ENCODE measurements around the gene LCN10. TPM values are rescaled to one million over a fixed set of nuclear protein-coding genes. Genes with fewer than 3 reads are reported as not detected.

The LCN10 gene
- total RNA-seq, 2 experiments from 2014 or later = 1.2 to 1.5 TPM

- CTCF ChIA-PET = interaction anchor here (0.9 to 1.7 kb wide), 3 partner anchors 27 to 162 kb away, joined by 3 to 13 read pairs (median 3); no protein-coding TSS in a partner anchor
- Mint-ChIP-seq H3K36me3 (no peaks in the 10 kb centered on the region), H3K4me1 (ENCODE audit: low read depth) (peaks cover 18% of the 10 kb centered on the region), H3K27ac (peak overlapping the region; percentile 86), H3K27me3 (peaks cover 23% of the 10 kb centered on the region), H3K4me3 (peak overlapping the region; percentile 71), H3K9me3 (no peaks in the 10 kb centered on the region)
- intact Hi-C loops (cut with micrococcal nuclease) = loop anchor here (2.0 to 10.0 kb wide), 2 partner anchors 28 to 54 kb away; partner anchors contain the start of gene LCN8
- POLR2A ChIA-PET = interaction anchor here (0.6 to 1.7 kb wide), 3 partner anchors 26 to 162 kb away, joined by 3 to 9 read pairs (median 6); no protein-coding TSS in a partner anchor
- peak; percentile 90 for DNase-seq
Measured at GRCh38 chr9:136700959-136701667, 41.6 kb downstream of the LCN10 start.

DNA sequence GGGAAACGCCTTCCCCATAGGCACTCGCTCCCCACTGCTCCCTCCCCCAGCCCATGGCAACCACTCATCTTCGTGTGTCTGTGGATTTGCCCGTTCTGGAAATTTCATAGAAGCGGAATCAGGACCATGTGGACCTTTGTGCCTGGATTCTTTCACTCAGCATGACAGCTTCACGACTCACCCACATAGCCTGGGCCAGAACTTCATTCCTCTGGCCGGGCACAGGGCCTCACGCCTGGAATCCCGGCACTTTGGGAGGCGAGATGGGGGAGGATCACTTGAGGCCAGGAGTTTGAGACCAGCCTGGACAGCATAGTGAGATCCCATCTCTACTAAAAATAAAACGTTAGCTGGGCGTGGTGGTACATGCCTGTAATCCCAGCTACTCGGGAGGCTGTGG lies 42.4 kb downstream of the LCN10 start:
- no peaks in the 10 kb centered on the region for H3K36me3 Mint-ChIP-seq
- H3K9me3 Mint-ChIP-seq = no peaks in the 10 kb centered on the region
- peaks cover 18% of the 10 kb centered on the region for H3K4me1 Mint-ChIP-seq (ENCODE audit: low read depth)
- no peak overlapping the region for H3K4me3 Mint-ChIP-seq
- ChIA-PET POLR2A (interaction anchor here (0.6 to 1.7 kb wide), 2 partner anchors 28 to 161 kb away, joined by 3 to 9 read pairs; no protein-coding TSS in a partner anchor), CTCF (interaction anchor here (0.7 to 1.7 kb wide), 4 partner anchors 28 to 178 kb away, joined by 3 to 13 read pairs (median 4); no protein-coding TSS in a partner anchor)
- DNase-seq = no peak
- intact Hi-C loops (cut with micrococcal nuclease) = loop anchor here (2.0 to 10.0 kb wide), 2 partner anchors 28 to 54 kb away; partner anchors contain the start of gene LCN8
- peak overlapping the region; percentile 58 for H3K27ac Mint-ChIP-seq
- peaks cover 21% of the 10 kb centered on the region for H3K27me3 Mint-ChIP-seq

DNA sequence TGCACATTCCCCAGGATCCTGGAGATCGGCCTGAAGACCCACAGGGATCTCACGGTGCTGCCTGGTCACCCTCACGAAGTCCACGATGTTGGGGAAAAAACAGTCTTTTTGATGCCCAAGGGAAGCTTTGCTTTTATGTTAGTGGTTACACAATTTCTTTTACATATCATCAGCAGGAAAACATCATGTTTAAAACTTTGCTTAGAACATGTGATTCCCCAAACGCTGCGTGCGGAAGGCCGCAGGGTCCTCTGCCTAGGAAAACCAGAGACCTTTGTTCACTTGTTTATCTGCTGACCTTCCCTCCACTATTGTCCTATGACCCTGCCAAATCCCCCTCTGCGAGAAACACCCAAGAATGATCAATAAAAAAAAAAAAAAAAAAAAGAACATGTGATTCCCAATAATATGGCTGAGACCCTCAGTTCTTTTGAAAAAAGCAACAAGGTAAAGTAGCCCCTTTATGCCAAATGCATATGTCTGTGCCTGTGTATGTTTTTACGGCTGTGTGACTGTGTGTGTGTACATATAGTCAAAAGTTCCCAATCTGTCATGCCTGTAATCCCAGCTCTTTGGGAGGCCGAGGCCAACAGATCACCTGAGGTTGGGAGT lies 44.0 kb downstream of the LCN10 start:
- POLR2A ChIA-PET = no interaction called here
- Mint-ChIP-seq H3K4me1 (ENCODE audit: low read depth) (peaks cover 18% of the 10 kb centered on the region), H3K9me3 (no peaks in the 10 kb centered on the region), H3K27me3 (peaks cover 19% of the 10 kb centered on the region), H3K27ac (no peak overlapping the region), H3K36me3 (no peaks in the 10 kb centered on the region), H3K4me3 (no peak overlapping the region)
- CTCF ChIA-PET = interaction anchor here (1.4 to 1.9 kb wide), 2 partner anchors 26 to 29 kb away, joined by 4 to 6 read pairs; no protein-coding TSS in a partner anchor
- intact Hi-C loops (cut with micrococcal nuclease) = no loop called here
- no peak for DNase-seq

DNA sequence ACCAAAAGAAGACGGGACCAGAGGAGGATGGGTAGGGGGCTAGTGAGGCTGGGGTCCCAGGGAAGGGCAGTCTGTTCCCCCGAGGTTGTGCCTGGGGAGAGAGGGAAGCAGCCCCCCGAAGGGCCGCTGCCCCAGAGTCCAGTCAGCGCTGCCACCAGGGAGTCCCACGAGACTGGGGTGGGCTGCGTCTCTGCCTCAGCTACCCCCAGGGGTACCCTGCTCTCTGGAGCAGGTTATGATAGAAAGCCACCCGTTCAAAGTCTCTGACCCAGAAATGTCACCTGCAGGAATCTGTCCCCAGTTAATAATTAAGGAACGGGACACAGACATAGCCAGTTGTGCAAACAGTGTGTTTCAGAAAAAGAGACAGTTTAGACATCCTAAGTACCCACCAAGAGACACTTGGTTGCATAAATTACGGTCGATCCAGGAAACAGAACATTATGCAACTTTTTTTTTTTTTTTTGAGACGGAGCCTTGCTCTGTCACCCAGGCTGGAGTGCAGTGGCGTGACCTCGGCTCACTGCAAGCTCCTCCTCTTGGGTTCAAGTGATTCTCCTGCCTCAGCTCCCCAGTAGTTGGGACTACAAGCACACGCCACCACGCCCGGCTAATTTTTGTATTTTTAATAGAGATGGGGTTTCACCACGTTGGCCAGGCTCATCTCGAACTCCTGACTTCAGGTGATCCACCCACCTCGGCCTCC lies 44.8 kb downstream of the LCN10 start:
- peaks cover 18% of the 10 kb centered on the region for H3K4me1 Mint-ChIP-seq (ENCODE audit: low read depth)
- no peaks in the 10 kb centered on the region for H3K36me3 Mint-ChIP-seq
- H3K27ac Mint-ChIP-seq = no peak overlapping the region
- ChIA-PET CTCF (interaction anchor here (1.0 to 1.9 kb wide), 2 partner anchors 26 to 27 kb away, joined by 3 to 6 read pairs; no protein-coding TSS in a partner anchor), POLR2A (interaction anchor here (1.1 kb wide), 1 partner anchor 12 kb away, joined by 3 read pairs; no protein-coding TSS in a partner anchor)
- DNase-seq = no peak
- intact Hi-C loops (cut with micrococcal nuclease) = no loop called here
- no peaks in the 10 kb centered on the region for H3K9me3 Mint-ChIP-seq
- H3K4me3 Mint-ChIP-seq = no peak overlapping the region
- H3K27me3 Mint-ChIP-seq = peaks cover 23% of the 10 kb centered on the region

- Mint-ChIP-seq H3K36me3 (no peaks in the 10 kb centered on the region), H3K4me3 (no peak overlapping the region), H3K4me1 (ENCODE audit: low read depth) (peaks cover 18% of the 10 kb centered on the region), H3K27me3 (peaks cover 25% of the 10 kb centered on the region), H3K27ac (no peak overlapping the region), H3K9me3 (no peaks in the 10 kb centered on the region)
- ChIA-PET POLR2A (interaction anchor here (1.1 kb wide), 1 partner anchor 11 kb away, joined by 3 read pairs; no protein-coding TSS in a partner anchor), CTCF (interaction anchor here (1.0 kb wide), 1 partner anchor 26 kb away, joined by 3 read pairs; no protein-coding TSS in a partner anchor)
- intact Hi-C loops (cut with micrococcal nuclease) = no loop called here
- no peak for DNase-seq
Measured at GRCh38 chr9:136697146-136697820, 45.5 kb downstream of the LCN10 start.

- H3K4me3 Mint-ChIP-seq = no peak overlapping the region
- ChIA-PET CTCF (no interaction called here), POLR2A (interaction anchor here (1.1 kb wide), 1 partner anchor 10 kb away, joined by 3 read pairs; no protein-coding TSS in a partner anchor)
- H3K36me3 Mint-ChIP-seq = no peaks in the 10 kb centered on the region
- no peak overlapping the region for H3K27ac Mint-ChIP-seq
- peaks cover 25% of the 10 kb centered on the region for H3K27me3 Mint-ChIP-seq
- intact Hi-C loops (cut with micrococcal nuclease) = no loop called here
- H3K9me3 Mint-ChIP-seq = no peaks in the 10 kb centered on the region
- no peak for DNase-seq
- H3K4me1 Mint-ChIP-seq (ENCODE audit: low read depth) = peaks cover 14% of the 10 kb centered on the region
Measured at GRCh38 chr9:136696502-136696901, 46.2 kb downstream of the LCN10 start.

DNA sequence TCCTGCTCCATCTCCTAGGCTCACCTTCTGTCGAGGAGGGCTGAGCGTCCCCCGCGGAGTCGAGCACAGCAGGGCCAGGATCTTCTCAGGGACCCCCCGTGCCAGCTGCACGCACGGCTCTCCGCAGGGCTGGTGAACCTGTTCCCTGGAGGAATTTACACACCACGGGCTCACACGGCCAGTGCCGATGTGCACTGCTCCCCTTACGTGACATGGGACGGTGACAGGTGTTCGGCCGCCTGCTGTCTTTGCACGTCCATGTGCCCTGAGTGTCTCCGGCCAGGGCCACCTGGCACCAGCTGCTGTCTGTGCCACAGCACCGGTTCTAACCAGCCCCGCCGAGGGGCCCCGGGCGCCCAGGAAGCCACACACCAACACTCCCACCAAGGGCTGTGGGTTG lies 46.8 kb downstream of the LCN10 start:
- ChIA-PET POLR2A (no interaction called here), CTCF (interaction anchor here (0.9 to 1.2 kb wide), 2 partner anchors 23 to 208 kb away, joined by 3 read pairs; no protein-coding TSS in a partner anchor)
- Mint-ChIP-seq H3K27me3 (peaks cover 25% of the 10 kb centered on the region), H3K4me3 (no peak overlapping the region), H3K4me1 (ENCODE audit: low read depth) (peaks cover 9% of the 10 kb centered on the region), H3K36me3 (no peaks in the 10 kb centered on the region), H3K9me3 (no peaks in the 10 kb centered on the region), H3K27ac (no peak overlapping the region)
- no peak for DNase-seq
- intact Hi-C loops (cut with micrococcal nuclease) = no loop called here

DNA sequence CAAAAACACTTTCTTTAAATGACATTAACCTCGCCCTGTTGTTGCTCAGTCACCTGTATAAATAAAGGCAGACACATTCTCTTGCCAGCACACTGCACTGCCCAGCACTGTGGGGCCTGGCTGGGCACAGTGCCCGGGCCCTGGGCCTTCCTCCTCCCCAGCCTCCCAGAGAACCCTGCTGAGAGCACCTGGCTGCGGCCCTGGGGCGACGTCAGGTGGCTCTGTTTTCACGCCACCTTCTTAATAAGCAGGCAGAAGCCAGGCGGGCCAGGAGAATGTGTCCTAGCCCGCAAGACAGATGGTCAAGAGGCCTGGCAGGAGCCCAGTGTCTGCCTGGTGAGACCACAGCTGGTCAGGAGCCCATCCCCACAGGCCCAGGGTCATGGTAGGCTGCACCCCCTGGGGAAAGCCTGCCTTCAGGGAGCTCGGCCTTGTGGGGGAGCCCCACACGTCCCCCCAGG lies 47.3 kb downstream of the LCN10 start:
- POLR2A ChIA-PET = no interaction called here
- no peak for DNase-seq
- Mint-ChIP-seq H3K27me3 (peaks cover 25% of the 10 kb centered on the region), H3K36me3 (no peaks in the 10 kb centered on the region), H3K9me3 (no peaks in the 10 kb centered on the region), H3K4me1 (ENCODE audit: low read depth) (peaks cover 4% of the 10 kb centered on the region), H3K4me3 (no peak overlapping the region), H3K27ac (no peak overlapping the region)
- intact Hi-C loops (cut with micrococcal nuclease) = no loop called here
- CTCF ChIA-PET = interaction anchor here (0.9 to 1.2 kb wide), 2 partner anchors 23 to 207 kb away, joined by 3 read pairs; no protein-coding TSS in a partner anchor

DNA sequence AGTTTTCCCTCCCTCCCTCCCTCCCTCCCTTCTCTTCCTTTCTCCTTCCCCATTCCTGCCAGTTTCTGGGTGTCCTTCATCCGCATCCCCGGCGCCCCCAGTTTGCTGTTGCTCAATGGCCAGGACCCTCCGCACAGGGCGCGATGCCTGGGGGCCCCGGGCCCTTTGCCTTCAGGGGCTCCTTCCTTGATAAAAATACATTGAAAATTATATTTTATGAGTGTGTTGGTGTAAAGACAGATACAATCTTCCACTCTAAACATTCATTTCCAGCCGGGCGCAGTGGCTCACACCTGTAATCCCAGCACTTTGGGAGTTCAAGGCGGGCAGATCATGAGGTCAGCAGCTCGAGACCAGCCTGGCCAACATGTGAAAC lies 47.9 kb downstream of the LCN10 start:
- intact Hi-C loops (cut with micrococcal nuclease) = no loop called here
- H3K9me3 Mint-ChIP-seq = no peaks in the 10 kb centered on the region
- no peaks in the 10 kb centered on the region for H3K4me1 Mint-ChIP-seq (ENCODE audit: low read depth)
- no peak for DNase-seq
- peaks cover 25% of the 10 kb centered on the region for H3K27me3 Mint-ChIP-seq
- no peak overlapping the region for H3K4me3 Mint-ChIP-seq
- no peak overlapping the region for H3K27ac Mint-ChIP-seq
- CTCF ChIA-PET = interaction anchor here (1.2 kb wide), 1 partner anchor 22 kb away, joined by 3 read pairs; no protein-coding TSS in a partner anchor
- POLR2A ChIA-PET = no interaction called here
- H3K36me3 Mint-ChIP-seq = no peaks in the 10 kb centered on the region

- peak; percentile 63 for DNase-seq
- no peaks in the 10 kb centered on the region for H3K9me3 Mint-ChIP-seq
- no peak overlapping the region for H3K4me3 Mint-ChIP-seq
- H3K4me1 Mint-ChIP-seq (ENCODE audit: low read depth) = no peaks in the 10 kb centered on the region
- H3K27ac Mint-ChIP-seq = no peak overlapping the region
- ChIA-PET CTCF (interaction anchor here (0.8 to 1.7 kb wide), 4 partner anchors 30 to 209 kb away, joined by 3 to 7 read pairs (median 3); no protein-coding TSS in a partner anchor), POLR2A (no interaction called here)
- intact Hi-C loops (cut with micrococcal nuclease) = no loop called here
- H3K27me3 Mint-ChIP-seq = peaks cover 25% of the 10 kb centered on the region
- no peaks in the 10 kb centered on the region for H3K36me3 Mint-ChIP-seq
Measured at GRCh38 chr9:136694163-136694871, 48.4 kb downstream of the LCN10 start.

Data from activated CD4-positive, alpha-beta memory T cell treated with anti-CD3 and anti-CD28 coated beads for 36 hours (primary cell).